Measurements from ENCODE around the gene UBR2. TPM values are rescaled to one million over a fixed set of nuclear protein-coding genes. Genes with fewer than 3 reads are reported as not detected.

UBR2 gene
- total and polyA plus RNA-seq, 2 of the 13 experiments (the other 11 are each of a cell fraction or from before 2014, with no cell fraction given): 17.6 to 29.3 TPM

- 0 out of 2 replicates have a peak, but pooled peaks have one; percentile 14 for TF ChIP-seq KIAA2018 (CRISPR knock-in tag; IDR thresholded peaks at IDR 0.05; ENCODE audit: borderline replicate concordance)
- no peak for TF ChIP-seq RBM22 (optimal IDR thresholded peaks at IDR 0.05; ENCODE audit: low read length)
- TF ChIP-seq CENPX (CRISPR knock-in tag; IDR thresholded peaks at IDR 0.05): no peak
- peak; percentile 88 for TF ChIP-seq HNF4A (CRISPR knock-in tag; IDR thresholded peaks at IDR 0.05)
- no peak for TF ChIP-seq SMAD3 (CRISPR knock-in tag; IDR thresholded peaks at IDR 0.05)
- no peak for TF ChIP-seq SALL2 (CRISPR knock-in tag; IDR thresholded peaks at IDR 0.05)
- TF ChIP-seq ZNF577 (CRISPR knock-in tag; IDR thresholded peaks at IDR 0.05; ENCODE audit: borderline replicate concordance, low read depth): no peak
- TF ChIP-seq ZNF749 (CRISPR knock-in tag; IDR thresholded peaks at IDR 0.05; ENCODE audit: borderline replicate concordance): no peak
- no peak for TF ChIP-seq ARNT (IDR thresholded peaks at IDR 0.05)
- no peak for TF ChIP-seq ZFYVE20 (CRISPR knock-in tag; IDR thresholded peaks at IDR 0.05; ENCODE audit: borderline replicate concordance, low read depth)
- TF ChIP-seq ZNF326 (CRISPR knock-in tag; IDR thresholded peaks at IDR 0.05; ENCODE audit: borderline replicate concordance): no peak
- TF ChIP-seq THRA (CRISPR knock-in tag; IDR thresholded peaks at IDR 0.05; ENCODE audit: borderline replicate concordance): peak; percentile 49
- no peak for TF ChIP-seq BCLAF1 (IDR thresholded peaks at IDR 0.05)
- TF ChIP-seq GABPA (IDR thresholded peaks at IDR 0.05; ENCODE audit: low read depth, low read length): no peak
- no peak for TF ChIP-seq GABPA (CRISPR knock-in tag; IDR thresholded peaks at IDR 0.05; ENCODE audit: low read depth)
- TF ChIP-seq ZNF576 (CRISPR knock-in tag; IDR thresholded peaks at IDR 0.05): no peak
These were observed 16.2 kb upstream of the UBR2 start (continued) for GRCh38 chr6:42547407-42548329.
